IMR-90 (cell line): Measurements from ENCODE around the gene DMRT3. TPM values are rescaled to one million over a fixed set of nuclear protein-coding genes. Genes with fewer than 3 reads are reported as not detected.

Source experiments
- ATAC-seq: fragments of 200-7000 bp; cut with Tn5 transposase; 2 replicates; pipeline ENCODE4 v1.9.1; 2020; ENCODE audit warnings: low read depth, mild to moderate bottlenecking, moderate library complexity
- BruUV-seq: library from RNA; stranded (reverse); fragments of 400-500 nt; replicated peaks from 2 replicates; lab custom pipeline; 2021; lab: Mats Ljungman, UMichigan
- CTCF ChIA-PET: fragments of 300-600 bp; formaldehyde crosslinking; extraction: SDS; loops from one replicate; lab custom pipeline; 2021; ENCODE audit warnings: antibody characterized with exemption; lab: Yijun Ruan, JAX
- POLR2A ChIA-PET: fragments of 300-600 bp; sonication (Branson Sonifier 250); formaldehyde crosslinking; loops from one replicate; lab custom pipeline; 2022; ENCODE audit warnings: antibody characterized with exemption; ENCODE audit not compliant: unreplicated experiment; lab: Charles Lee
- DNase-seq: peaks from one replicate; pipeline ENCODE4 v3.0.0; 2013
- H2AFZ ChIP-seq: replicated peaks from 2 replicates; pipeline ENCODE3; 2013; ENCODE audit warnings: low read length, mild to moderate bottlenecking; ENCODE audit not compliant: poor library complexity
- H2AK5ac ChIP-seq: 2 replicates; pipeline ENCODE4 v1.6.1; 2013; ENCODE audit warnings: low read depth, low read length, inconsistent platforms
- H2AK9ac ChIP-seq: replicated peaks from 2 replicates; pipeline ENCODE3; 2013; ENCODE audit warnings: mild to moderate bottlenecking, low read depth, low read length, moderate library complexity; ENCODE audit not compliant: poor library complexity
- H2BK120ac ChIP-seq: 2 replicates; pipeline ENCODE4 v1.6.1; 2013; ENCODE audit warnings: low read depth, low read length, inconsistent platforms
- H2BK15ac ChIP-seq: 3 replicates; pipeline ENCODE4 v1.6.1; 2013; ENCODE audit warnings: low read depth, low read length, inconsistent platforms
- H2BK20ac ChIP-seq: 2 replicates; pipeline ENCODE4 v1.6.1; 2013; ENCODE audit warnings: low read depth, mild to moderate bottlenecking, inconsistent platforms, low read length, moderate library complexity
- H2BK5ac ChIP-seq: 2 replicates; pipeline ENCODE4 v1.6.1; 2013; ENCODE audit warnings: mild to moderate bottlenecking, low read depth, low read length, inconsistent platforms; ENCODE audit not compliant: poor library complexity, severe bottlenecking
- H3K14ac ChIP-seq: replicated peaks from 2 replicates; pipeline ENCODE4 v1.6.1; 2013; ENCODE audit warnings: low read depth, low read length, inconsistent platforms
- H3K18ac ChIP-seq: 2 replicates; pipeline ENCODE4 v1.6.1; 2013; ENCODE audit warnings: low read depth, low read length, control low read depth
- H3K23ac ChIP-seq: 2 replicates; pipeline ENCODE4 v1.6.1; 2013; ENCODE audit warnings: low read depth, low read length, inconsistent platforms
- H3K27ac ChIP-seq: 2 replicates; pipeline ENCODE4 v1.5.1; 2013; ENCODE audit warnings: mild to moderate bottlenecking, control low read depth, low read length; ENCODE audit not compliant: insufficient read depth
- H3K27me3 ChIP-seq: 2 replicates; pipeline ENCODE4 v1.6.1; 2013; ENCODE audit warnings: low read length; ENCODE audit not compliant: control insufficient read depth, insufficient read depth
- H3K36me3 ChIP-seq: 2 replicates; pipeline ENCODE4 v1.6.1; 2013; ENCODE audit warnings: low read length, mixed read lengths; ENCODE audit not compliant: control insufficient read depth, insufficient read depth
- H3K4ac ChIP-seq: 2 replicates; pipeline ENCODE4 v1.6.1; 2013; ENCODE audit warnings: low read depth, low read length, inconsistent platforms
- H3K4me1 ChIP-seq: 2 replicates; pipeline ENCODE4 v1.6.1; 2013; ENCODE audit warnings: low read length, mixed read lengths; ENCODE audit not compliant: control insufficient read depth, insufficient read depth
- H3K4me2 ChIP-seq: 2 replicates; pipeline ENCODE4 v1.6.1; 2013; ENCODE audit warnings: low read depth, mild to moderate bottlenecking, control low read depth, low read length, moderate library complexity
- H3K4me3 ChIP-seq: 2 replicates; pipeline ENCODE4 v1.5.1; 2013; ENCODE audit warnings: low read depth, mild to moderate bottlenecking, control low read depth, low read length, moderate library complexity; ENCODE audit not compliant: insufficient read depth
- H3K56ac ChIP-seq: 2 replicates; pipeline ENCODE4 v1.6.1; 2013; ENCODE audit warnings: low read length, inconsistent platforms; ENCODE audit not compliant: insufficient read depth; ENCODE audit errors: extremely low read depth
- H3K79me1 ChIP-seq, 2 experiments: 2 replicates each; pipeline ENCODE4 v1.6.1; 2013; ENCODE audit warnings: low read length in 2 of 2, inconsistent platforms in 1 of 2, low read depth in 1 of 2
- H3K9ac ChIP-seq: 2 replicates; pipeline ENCODE4 v1.6.1; 2013; ENCODE audit warnings: low read depth, low read length, control low read depth
- H3K9me1 ChIP-seq: 2 replicates; pipeline ENCODE4 v1.6.1; 2013; ENCODE audit warnings: low read length, inconsistent platforms; ENCODE audit not compliant: insufficient read depth
- H3K9me3 ChIP-seq: 2 replicates; pipeline ENCODE4 v1.6.1; 2013; ENCODE audit warnings: low read length; ENCODE audit not compliant: control insufficient read depth, insufficient read depth
- H4K20me1 ChIP-seq: 2 replicates; pipeline ENCODE4 v1.6.1; 2013; ENCODE audit warnings: low read length, inconsistent platforms; ENCODE audit not compliant: insufficient read depth
- H4K5ac ChIP-seq: 2 replicates; pipeline ENCODE4 v1.6.1; 2013; ENCODE audit warnings: mild to moderate bottlenecking, low read depth, low read length, control low read depth
- H4K8ac ChIP-seq, 2 experiments: 2 replicates each; pipeline ENCODE4 v1.6.1; 2013; ENCODE audit warnings: low read depth in 2 of 2, low read length in 2 of 2, control low read depth in 1 of 2, inconsistent platforms in 1 of 2
- H4K91ac ChIP-seq: 2 replicates; pipeline ENCODE4 v1.6.1; 2013; ENCODE audit warnings: low read depth, low read length, inconsistent platforms; ENCODE audit not compliant: insufficient read depth
- MAFK ChIP-seq: IDR thresholded peaks from 2 replicates; pipeline ENCODE4 v1.6.1; 2012; ENCODE audit warnings: low read depth, low read length, improper control_type of control experiment
- NFE2L2 ChIP-seq: fragments of 150-350 bp; IDR thresholded peaks from 2 replicates; pipeline ENCODE4 v1.6.1; 2016; ENCODE audit warnings: low read depth, mild to moderate bottlenecking, low read length
- POLR2A ChIP-seq: IDR thresholded peaks from 2 replicates; pipeline ENCODE4 v1.6.1; 2012; ENCODE audit warnings: mild to moderate bottlenecking, low read depth, low read length
- WGBS, 2 experiments: methylation state at CpG; one replicate each; pipeline versions ENCODE4 v1.1.5 to v1.1.7; 2013; ENCODE audit warnings: missing lambda C conversion rate in 2 of 2; ENCODE audit not compliant: insufficient read length in 1 of 2; ENCODE audit errors: extremely low coverage in 2 of 2; 5-methylcytosine and 5-hydroxymethylcytosine counted together
- dilution Hi-C: fragments of 300-500 bp; cut with HindIII; formaldehyde crosslinking; loops from one replicate; pipeline ENCODE4 v1.14.3; 2018; ENCODE audit warnings: low sequenced_read_pairs; ENCODE audit not compliant: unreplicated experiment
- in situ Hi-C: fragments of 300-500 bp; cut with MboI; formaldehyde crosslinking; loops from 3 replicates; pipeline ENCODE4 v1.14.3; 2019; ENCODE audit warnings: low sequenced_read_pairs, inconsistent platforms, mixed read lengths
- intact Hi-C: fragments of 100-400 bp; cut with micrococcal nuclease; formaldehyde crosslinking; loops from 2 replicates; pipeline ENCODE4 v1.10.0; 2022
- polyA plus RNA-seq, 3 experiments: library from polyadenylated mRNA; depleted of rRNA; stranded (reverse); fragments of >200 nt; gene quantifications; 2 replicates each; pipeline ENCODE4 v1.2.3, GENCODE V29; 2012; ENCODE audit warnings: low replicate concordance in 1 of 3
- total RNA-seq: library from RNA; depleted of rRNA; stranded (reverse); fragments of >200 nt; gene quantifications from 2 replicates; pipeline ENCODE4 v1.2.3, GENCODE V29; 2012

DMRT3 gene
- total and polyA plus RNA-seq, 2 of the 4 experiments (the other 2 are of a cell fraction) = not detected

GRCh38 chr9:965497-965896 lies 11.0 kb upstream of the DMRT3 start:
- Histone ChIP-seq H2AK9ac (no peak overlapping the region), H3K27me3 (peaks cover 30% of the 10 kb centered on the region), H2BK120ac (no peak overlapping the region), H4K5ac (no peak overlapping the region), H2BK5ac (no peak overlapping the region), H3K27ac (no peak overlapping the region), H3K4me1 (no peaks in the 10 kb centered on the region; the same call in 1 of the 2 replicates), H3K4me3 (no peak overlapping the region), H2AK5ac (no peak overlapping the region), H3K4me2 (no peak overlapping the region), H3K23ac (no peak overlapping the region), H3K9me1 (no peaks in the 10 kb centered on the region), H3K4ac (no peak overlapping the region), H3K56ac (no peak overlapping the region), H3K18ac (no peak overlapping the region), H2BK20ac (no peak overlapping the region), H3K9ac (no peak overlapping the region), H4K20me1 (no peaks in the 10 kb centered on the region), H3K14ac (no peak overlapping the region), H3K79me1 (no peaks in the 10 kb centered on the region), H2BK15ac (no peak overlapping the region), H2AFZ (no peak overlapping the region), H4K91ac (no peak overlapping the region), H3K36me3 (no peaks in the 10 kb centered on the region), H4K8ac (no peak overlapping the region), H3K9me3 (peaks cover 6% of the 10 kb centered on the region; the same call in 1 of the 2 replicates)
- no CpG with 5 or more reads among the region's 4 CpGs for WGBS, 2 experiments
- ATAC-seq = no peak
- ChIA-PET CTCF (no interaction called here), POLR2A (no interaction called here)
- no peak for DNase-seq
- no TSS peak for BruUV-seq
- TF ChIP-seq POLR2A (no peak), NFE2L2 (no peak), MAFK (no peak)
- in situ Hi-C loops = no loop called here
- dilution Hi-C loops = no loop called here
- intact Hi-C loops = no loop called here
